Measurements from ENCODE around the gene CAVIN1.
"Not testable (repeated sequence)": the region's sequence is repeated elsewhere in the genome, so short reads cannot be mapped to it uniquely, and the experiment has no call there.

Gene CAVIN1

GRCh38 chr17:42402117-42402516 is 20.9 kb downstream of the CAVIN1 start:
- CTCF ChIA-PET = interaction anchor here (0.9 to 13.6 kb wide), 6 partner anchors 10 to 376 kb away, joined by 3 to 378 read pairs (median 8); partner anchors contain the start of gene STAT3
- H3K4me1 ChIP-seq (ENCODE audit: control insufficient read depth, insufficient read depth, low read length) = no peaks in the 10 kb centered on the region
- H3K4me3 ChIP-seq (ENCODE audit: low read depth, low read length) = no peak overlapping the region
- TF ChIP-seq ZNF398 (tag by site-specific recombination; IDR thresholded peaks at IDR 0.05) = peak; percentile 81
- peak; percentile 93 for TF ChIP-seq SP7 (tag by site-specific recombination; IDR thresholded peaks at IDR 0.05)
- TF ChIP-seq ZNF664 (tag by site-specific recombination; IDR thresholded peaks at IDR 0.05) = peak; percentile 76; the same call in 1 of the 2 replicates
- no peak; the same call in 1 of the 2 replicates for TF ChIP-seq ZFHX2 (tag by site-specific recombination; conservative IDR thresholded peaks at IDR 0.05)
- TF ChIP-seq KLF17 (tag by site-specific recombination; IDR thresholded peaks at IDR 0.05) = 0 out of 2 replicates have a peak, but pooled peaks have one; percentile 27
- peak; percentile 89 for TF ChIP-seq ZBTB17 (tag by site-specific recombination; IDR thresholded peaks at IDR 0.05)
- TF ChIP-seq ZNF596 (tag by site-specific recombination; IDR thresholded peaks at IDR 0.05) = no peak
- H3K27ac ChIP-seq (ENCODE audit: extremely low read depth, low read depth, low read length) = no peak overlapping the region
- H3K9me3 ChIP-seq (ENCODE audit: control insufficient read depth, insufficient read depth, low read depth, low read length) = no peaks in the 10 kb centered on the region
- POLR2A ChIA-PET = interaction anchor here (0.7 to 2.8 kb wide), 4 partner anchors 14 to 90 kb away, joined by 3 to 10 read pairs (median 5); partner anchors contain the start of genes CAVIN1 and STAT3
- peaks cover 3 to 7% of the 10 kb centered on the region in 2 experiments; a peak in 1 of 3 replicates for H3K36me3 ChIP-seq (ENCODE audit: control insufficient read depth in 2 of 2, insufficient read depth in 1 of 2, low read length in 2 of 2)

- TF ChIP-seq KLF1 (tag by site-specific recombination; IDR thresholded peaks at IDR 0.05) = 0 out of 2 replicates have a peak, but pooled peaks have one; percentile 11
- ChIA-PET POLR2A (interaction anchor here (0.7 to 0.9 kb wide), 2 partner anchors 22 to 78 kb away, joined by 3 read pairs; partner anchors contain the start of gene CAVIN1), CTCF (interaction anchor here (3.3 to 13.6 kb wide), 2 partner anchors 12 to 82 kb away, joined by 10 to 378 read pairs; partner anchors contain the start of gene STAT3)
Measured at GRCh38 chr17:42400844-42401375, 22.1 kb downstream of the CAVIN1 start.

GRCh38 chr17:42399948-42400843 is 22.9 kb downstream of the CAVIN1 start:
- Histone ChIP-seq H3K4me3 (ENCODE audit: low read depth, low read length) (no peak overlapping the region), H3K27ac (ENCODE audit: extremely low read depth, low read depth, low read length) (no peak overlapping the region), H3K36me3 (ENCODE audit: control insufficient read depth in 2 of 2, insufficient read depth in 1 of 2, low read length in 2 of 2) (peaks cover 3 to 7% of the 10 kb centered on the region in 2 experiments; a peak in 1 of 3 replicates), H3K4me1 (ENCODE audit: control insufficient read depth, insufficient read depth, low read length) (no peaks in the 10 kb centered on the region), H3K9me3 (ENCODE audit: control insufficient read depth, insufficient read depth, low read depth, low read length) (no peaks in the 10 kb centered on the region)
- ChIA-PET POLR2A (interaction anchor here (0.9 to 3.8 kb wide), 3 partner anchors 12 to 23 kb away, joined by 3 to 15 read pairs (median 4); partner anchors contain the start of genes CAVIN1 and STAT3), CTCF (interaction anchor here (0.6 to 13.6 kb wide), 4 partner anchors 12 to 118 kb away, joined by 3 to 378 read pairs (median 6); partner anchors contain the start of gene STAT3)
- TF ChIP-seq ZBTB44 (tag by site-specific recombination; IDR thresholded peaks at IDR 0.05) (no peak), ZNF394 (tag by site-specific recombination; IDR thresholded peaks at IDR 0.05; ENCODE audit: borderline replicate concordance) (no peak), ZBTB1 (tag by site-specific recombination; IDR thresholded peaks at IDR 0.05) (no peak), ZNF521 (tag by site-specific recombination; IDR thresholded peaks at IDR 0.05) (no peak), ZNF280C (tag by site-specific recombination; IDR thresholded peaks at IDR 0.05) (no peak), SCRT2 (tag by site-specific recombination; IDR thresholded peaks at IDR 0.05) (no peak), REPIN1 (tag by site-specific recombination; IDR thresholded peaks at IDR 0.05; ENCODE audit: low read depth) (no peak), HOXD13 (CRISPR knock-in tag; IDR thresholded peaks at IDR 0.05; ENCODE audit: borderline replicate concordance) (no peak), ZNF335 (tag by site-specific recombination; conservative IDR thresholded peaks at IDR 0.05) (no peak), ZSCAN5A (tag by site-specific recombination; IDR thresholded peaks at IDR 0.05) (no peak), ZNF580 (tag by site-specific recombination; IDR thresholded peaks at IDR 0.05) (no peak)

More at GRCh38 chr17:42400844-42401375, 22.1 kb downstream of the CAVIN1 start:
- H3K9me3 ChIP-seq (ENCODE audit: control insufficient read depth, insufficient read depth, low read depth, low read length); H3K4me1 ChIP-seq (ENCODE audit: control insufficient read depth, insufficient read depth, low read length); H3K4me3 ChIP-seq (ENCODE audit: low read depth, low read length); H3K36me3 ChIP-seq (ENCODE audit: control insufficient read depth in 2 of 2, insufficient read depth in 1 of 2, low read length in 2 of 2); H3K27ac ChIP-seq (ENCODE audit: extremely low read depth, low read depth, low read length): not testable (repeated sequence)

Data from HEK293 (cell line).